LNCaP clone FGC (cell line): ENCODE results near the gene CS.

Source experiments
- DNase-seq: peaks from one replicate; pipeline ENCODE4 v3.0.0-alpha.2; 2011; ENCODE audit warnings: low read depth
- H3K4me3 ChIP-seq: 2 replicates; pipeline ENCODE4 v1.5.1; 2011; ENCODE audit warnings: mild to moderate bottlenecking, low read depth, low read length, control low read depth
- CTCF ChIP-seq: IDR thresholded peaks from 2 replicates; pipeline ENCODE4 v1.5.1; 2012; ENCODE audit warnings: mild to moderate bottlenecking; ENCODE audit not compliant: control insufficient read depth, insufficient read depth; ENCODE audit errors: extremely low read depth

Gene CS

GRCh38 chr12:56315622-56316473 lies 15.7 kb upstream of the CS start, which contains the start of gene CNPY2:
TSS of gene CNPY2 (minus strand) at chr12:56315988. CDS start at chr12:56315217, 771 bp downstream.
- DNase-seq, result peak; percentile 98
- H3K4me3 ChIP-seq, result peak within 1 kb of the TSS; percentile 95
- 0 out of 2 replicates have a peak, but pooled peaks have one; percentile 23 for TF ChIP-seq CTCF

- H3K4me3 ChIP-seq, result peak overlapping the region; percentile 95
- no peak for DNase-seq
- TF ChIP-seq CTCF, result no peak
Observed at GRCh38 chr12:56315249-56315621, 15.1 kb upstream of the CS start.

GRCh38 chr12:56311003-56311402 lies 10.9 kb upstream of the CS start:
- H3K4me3 ChIP-seq, result no peak overlapping the region
- TF ChIP-seq CTCF, result no peak
- DNase-seq, result no peak

GRCh38 chr12:56308714-56309113 lies 8.6 kb upstream of the CS start:
- no peak for DNase-seq
- no peak overlapping the region for H3K4me3 ChIP-seq
- no peak for TF ChIP-seq CTCF

GRCh38 chr12:56307221-56307965 lies 7.3 kb upstream of the CS start:
- H3K4me3 ChIP-seq, result no peak overlapping the region
- no peak for TF ChIP-seq CTCF
- DNase-seq, result no peak

- DNase-seq, result no peak
- TF ChIP-seq CTCF, result no peak
- no peak overlapping the region for H3K4me3 ChIP-seq
Observed at GRCh38 chr12:56304872-56305590, 4.9 kb upstream of the CS start.
